ENCODE results near the gene MTHFD2L. TPM values are rescaled to one million over a fixed set of nuclear protein-coding genes. Genes with fewer than 3 reads are reported as not detected.
A peak's percentile ranks its signal among the peaks of the same experiment; 100 is the strongest.

Gene MTHFD2L
- total RNA-seq, 1 donor from 2014 or later, result 11.0 TPM

DNA sequence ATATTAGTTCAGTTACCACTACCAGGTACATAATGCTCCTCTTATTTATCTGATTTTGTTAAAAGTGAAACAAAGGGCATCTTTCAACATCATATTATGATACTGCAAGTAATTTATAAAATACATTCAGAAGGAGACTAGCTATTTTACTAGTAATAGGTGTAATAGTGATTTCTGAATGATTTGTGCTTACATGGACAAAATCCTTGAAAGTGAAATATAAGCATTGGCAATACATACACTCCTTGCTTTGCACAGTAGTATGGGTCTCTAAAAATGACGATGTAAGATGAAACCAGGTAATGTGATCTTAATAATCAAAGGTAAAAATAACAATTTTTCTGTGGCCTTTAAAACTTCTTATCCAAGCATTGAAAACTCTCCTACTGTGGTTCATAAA lies 17.5 kb downstream of the MTHFD2L start:
- no peak for DNase-seq
- no peak for ATAC-seq
- no peaks in the 10 kb centered on the region for H3K4me1 ChIP-seq
- no peaks in the 10 kb centered on the region for H3K36me3 ChIP-seq
- intact Hi-C loops (cut with DNase I), result no loop called here
- no peak overlapping the region for H3K4me3 ChIP-seq
- H3K27ac ChIP-seq, result no peak overlapping the region
- TF ChIP-seq, protein P1, sequence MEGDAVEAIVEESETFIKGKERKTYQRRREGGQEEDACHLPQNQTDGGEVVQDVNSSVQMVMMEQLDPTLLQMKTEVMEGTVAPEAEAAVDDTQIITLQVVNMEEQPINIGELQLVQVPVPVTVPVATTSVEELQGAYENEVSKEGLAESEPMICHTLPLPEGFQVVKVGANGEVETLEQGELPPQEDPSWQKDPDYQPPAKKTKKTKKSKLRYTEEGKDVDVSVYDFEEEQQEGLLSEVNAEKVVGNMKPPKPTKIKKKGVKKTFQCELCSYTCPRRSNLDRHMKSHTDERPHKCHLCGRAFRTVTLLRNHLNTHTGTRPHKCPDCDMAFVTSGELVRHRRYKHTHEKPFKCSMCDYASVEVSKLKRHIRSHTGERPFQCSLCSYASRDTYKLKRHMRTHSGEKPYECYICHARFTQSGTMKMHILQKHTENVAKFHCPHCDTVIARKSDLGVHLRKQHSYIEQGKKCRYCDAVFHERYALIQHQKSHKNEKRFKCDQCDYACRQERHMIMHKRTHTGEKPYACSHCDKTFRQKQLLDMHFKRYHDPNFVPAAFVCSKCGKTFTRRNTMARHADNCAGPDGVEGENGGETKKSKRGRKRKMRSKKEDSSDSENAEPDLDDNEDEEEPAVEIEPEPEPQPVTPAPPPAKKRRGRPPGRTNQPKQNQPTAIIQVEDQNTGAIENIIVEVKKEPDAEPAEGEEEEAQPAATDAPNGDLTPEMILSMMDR (IDR thresholded peaks at IDR 0.05), result no peak
- no peaks in the 10 kb centered on the region for H3K9me3 ChIP-seq
- no peaks in the 10 kb centered on the region for H3K27me3 ChIP-seq (ENCODE audit: low read depth)

GRCh38 chr4:74178798-74179197 lies 20.9 kb downstream of the MTHFD2L start:
- Histone ChIP-seq H3K36me3 (no peaks in the 10 kb centered on the region), H3K27ac (no peak overlapping the region), H3K27me3 (ENCODE audit: low read depth) (no peaks in the 10 kb centered on the region), H3K9me3 (no peaks in the 10 kb centered on the region), H3K4me3 (no peak overlapping the region), H3K4me1 (no peaks in the 10 kb centered on the region)
- TF ChIP-seq, protein P1 (IDR thresholded peaks at IDR 0.05), result no peak
- DNase-seq, result no peak
- ATAC-seq, result no peak
- intact Hi-C loops (cut with DNase I), result no loop called here

- Histone ChIP-seq H3K36me3 (no peaks in the 10 kb centered on the region), H3K4me3 (no peak overlapping the region), H3K27me3 (ENCODE audit: low read depth) (no peaks in the 10 kb centered on the region), H3K27ac (no peak overlapping the region), H3K4me1 (no peaks in the 10 kb centered on the region), H3K9me3 (no peaks in the 10 kb centered on the region)
- DNase-seq (no peak), ATAC-seq (no peak)
- intact Hi-C loops (cut with DNase I), result no loop called here
- TF ChIP-seq, protein P1 (IDR thresholded peaks at IDR 0.05), result no peak
These were observed 23.3 kb downstream of the MTHFD2L start for GRCh38 chr4:74181219-74181618.

GRCh38 chr4:74188912-74189311 lies 31.0 kb downstream of the MTHFD2L start:
- Histone ChIP-seq H3K27ac (no peak overlapping the region), H3K4me1 (peaks cover 3% of the 10 kb centered on the region), H3K9me3 (no peaks in the 10 kb centered on the region), H3K4me3 (no peak overlapping the region), H3K36me3 (no peaks in the 10 kb centered on the region), H3K27me3 (ENCODE audit: low read depth) (no peaks in the 10 kb centered on the region)
- ATAC-seq (no peak), DNase-seq (no peak)
- TF ChIP-seq, protein P1 (IDR thresholded peaks at IDR 0.05), result no peak
- intact Hi-C loops (cut with DNase I), result no loop called here

DNA sequence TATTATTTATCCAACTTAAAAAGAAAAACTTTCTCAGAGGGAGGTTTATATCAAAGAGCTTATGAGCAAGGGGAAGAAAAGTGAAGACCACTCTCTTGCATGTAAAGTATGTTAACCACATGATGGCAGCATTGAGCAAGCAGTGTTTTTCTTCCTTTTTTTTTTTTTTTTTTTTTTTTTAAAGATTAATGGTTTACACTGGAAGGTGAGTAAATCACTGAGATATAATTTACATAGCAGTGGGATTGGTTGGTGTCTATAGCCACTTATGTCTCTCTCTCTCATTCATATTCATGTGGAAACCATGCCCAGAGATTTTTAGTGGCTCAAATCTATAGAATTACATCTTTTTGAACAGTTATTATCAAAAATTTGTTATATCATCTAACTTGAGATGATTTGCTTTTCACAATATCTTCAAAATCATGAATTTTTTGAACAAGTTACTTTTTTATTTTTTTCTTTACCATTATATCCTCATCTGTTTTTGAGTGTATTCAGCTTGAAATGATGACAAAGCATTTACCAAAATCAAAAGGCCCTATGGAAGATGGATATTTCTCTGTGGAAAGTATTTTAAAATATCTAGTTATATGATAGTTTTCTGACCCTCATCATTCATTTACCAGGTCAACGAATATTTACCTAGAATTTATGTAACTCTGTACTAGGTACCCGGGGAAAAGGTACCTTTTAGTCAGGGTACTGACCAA lies 31.6 kb downstream of the MTHFD2L start:
- Histone ChIP-seq H3K4me1 (peaks cover 3% of the 10 kb centered on the region), H3K36me3 (no peaks in the 10 kb centered on the region), H3K4me3 (no peak overlapping the region), H3K27me3 (ENCODE audit: low read depth) (no peaks in the 10 kb centered on the region), H3K27ac (no peak overlapping the region), H3K9me3 (no peaks in the 10 kb centered on the region)
- intact Hi-C loops (cut with DNase I), result loop anchor here (5.0 kb wide), 1 partner anchor 123 kb away; no protein-coding TSS in a partner anchor
- TF ChIP-seq, protein P1 (IDR thresholded peaks at IDR 0.05), result peak; percentile 67
- DNase-seq (no peak), ATAC-seq (peak; percentile 62 to 69)

All from lower lobe of right lung (tissue), 2 donors.